ENCODE data around the gene TPK1. TPM values are rescaled to one million over a fixed set of nuclear protein-coding genes. Genes with fewer than 3 reads are reported as not detected.

Gene TPK1
- polyA plus RNA-seq, 1 experiment: 1.2 TPM

DNA sequence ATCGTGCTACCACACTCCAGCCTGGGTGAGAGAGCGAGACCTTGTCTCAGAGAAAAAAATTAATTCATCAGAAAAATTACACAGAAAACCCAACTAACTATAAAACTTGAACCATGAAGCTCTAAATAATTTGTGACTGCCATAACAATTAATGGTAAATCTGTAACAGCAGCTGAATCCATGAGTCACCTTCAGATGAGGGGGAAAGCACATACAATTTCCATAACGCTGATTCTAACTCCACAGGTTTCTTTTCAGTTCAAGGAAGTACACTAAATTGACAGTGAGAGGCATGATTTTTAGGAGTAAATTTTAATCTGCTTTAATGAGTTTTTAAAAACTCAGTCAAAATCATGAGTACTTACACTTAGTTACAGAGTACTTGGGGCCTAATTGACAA lies 312.2 kb downstream of the TPK1 start:
- no peak overlapping the region for H3K4me3 ChIP-seq (ENCODE audit: low read depth, low read length)
- TF ChIP-seq, protein P1, sequence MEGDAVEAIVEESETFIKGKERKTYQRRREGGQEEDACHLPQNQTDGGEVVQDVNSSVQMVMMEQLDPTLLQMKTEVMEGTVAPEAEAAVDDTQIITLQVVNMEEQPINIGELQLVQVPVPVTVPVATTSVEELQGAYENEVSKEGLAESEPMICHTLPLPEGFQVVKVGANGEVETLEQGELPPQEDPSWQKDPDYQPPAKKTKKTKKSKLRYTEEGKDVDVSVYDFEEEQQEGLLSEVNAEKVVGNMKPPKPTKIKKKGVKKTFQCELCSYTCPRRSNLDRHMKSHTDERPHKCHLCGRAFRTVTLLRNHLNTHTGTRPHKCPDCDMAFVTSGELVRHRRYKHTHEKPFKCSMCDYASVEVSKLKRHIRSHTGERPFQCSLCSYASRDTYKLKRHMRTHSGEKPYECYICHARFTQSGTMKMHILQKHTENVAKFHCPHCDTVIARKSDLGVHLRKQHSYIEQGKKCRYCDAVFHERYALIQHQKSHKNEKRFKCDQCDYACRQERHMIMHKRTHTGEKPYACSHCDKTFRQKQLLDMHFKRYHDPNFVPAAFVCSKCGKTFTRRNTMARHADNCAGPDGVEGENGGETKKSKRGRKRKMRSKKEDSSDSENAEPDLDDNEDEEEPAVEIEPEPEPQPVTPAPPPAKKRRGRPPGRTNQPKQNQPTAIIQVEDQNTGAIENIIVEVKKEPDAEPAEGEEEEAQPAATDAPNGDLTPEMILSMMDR (IDR thresholded peaks at IDR 0.05; ENCODE audit: insufficient read depth, low read depth, low read length): no peak
- no peak for DNase-seq (ENCODE audit: low read depth)
- no peaks in the 10 kb centered on the region for H3K36me3 ChIP-seq (ENCODE audit: control insufficient read depth, insufficient read depth, low read length)
- CTCF ChIA-PET: no interaction called here
- H3K27me3 ChIP-seq (ENCODE audit: control insufficient read depth, insufficient read depth, low read length): no peaks in the 10 kb centered on the region
- POLR2A ChIA-PET: no interaction called here

DNA sequence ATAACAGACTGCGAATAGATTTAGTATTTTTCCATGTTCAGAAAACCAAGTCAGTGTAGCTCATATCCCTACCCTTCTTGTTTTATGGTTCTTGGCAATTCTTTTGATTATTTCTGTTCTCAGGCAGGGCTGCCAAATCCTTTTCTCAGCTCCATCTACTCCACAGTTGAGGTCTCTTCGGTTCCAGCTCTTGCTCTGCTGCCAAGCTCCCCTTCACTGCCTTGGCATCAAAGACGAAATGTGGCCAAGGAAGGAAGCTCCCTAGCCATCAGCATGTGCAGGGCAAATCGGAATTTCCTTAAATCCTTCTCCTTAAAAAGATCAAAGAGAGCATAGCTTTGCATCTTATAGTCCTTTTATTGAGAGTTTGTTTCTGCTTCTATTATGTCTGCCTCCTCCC lies 315.9 kb downstream of the TPK1 start:
- POLR2A ChIA-PET: no interaction called here

DNA sequence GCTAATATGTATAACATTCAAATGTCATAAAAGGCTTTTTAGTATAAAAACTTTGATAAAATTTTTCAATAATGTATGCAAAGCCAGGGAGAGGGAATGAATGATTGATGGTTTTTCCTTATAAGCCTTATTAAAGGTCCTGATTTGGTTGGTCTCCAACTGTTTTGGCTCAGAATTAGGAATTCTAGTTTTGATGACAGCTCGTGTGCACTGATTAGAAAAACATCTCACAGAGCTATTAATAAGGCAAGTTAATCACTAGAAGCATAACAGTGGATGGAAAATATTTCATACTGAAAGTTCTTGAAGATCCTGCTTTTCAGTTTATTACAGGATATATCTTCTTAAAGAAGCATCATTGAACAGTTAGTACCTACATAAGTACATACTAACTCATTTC lies 317.5 kb downstream of the TPK1 start:
- CTCF ChIA-PET: no interaction called here
- POLR2A ChIA-PET: no interaction called here
- DNase-seq (ENCODE audit: low read depth): no peak
- no peaks in the 10 kb centered on the region for H3K36me3 ChIP-seq (ENCODE audit: control insufficient read depth, insufficient read depth, low read length)
- no peak overlapping the region for H3K4me3 ChIP-seq (ENCODE audit: low read depth, low read length)
- TF ChIP-seq, protein P1 (IDR thresholded peaks at IDR 0.05; ENCODE audit: insufficient read depth, low read depth, low read length): no peak
- H3K27me3 ChIP-seq (ENCODE audit: control insufficient read depth, insufficient read depth, low read length): no peaks in the 10 kb centered on the region

More for the DNA sequence above, 315.9 kb downstream of the TPK1 start:
- Histone ChIP-seq H3K36me3 (ENCODE audit: control insufficient read depth, insufficient read depth, low read length) (no peaks in the 10 kb centered on the region), H3K4me3 (ENCODE audit: low read depth, low read length) (no peak overlapping the region), H3K27me3 (ENCODE audit: control insufficient read depth, insufficient read depth, low read length) (no peaks in the 10 kb centered on the region)
- DNase-seq (ENCODE audit: low read depth): no peak
- CTCF ChIA-PET: no interaction called here
- TF ChIP-seq, protein P1 (IDR thresholded peaks at IDR 0.05; ENCODE audit: insufficient read depth, low read depth, low read length): no peak

DNA sequence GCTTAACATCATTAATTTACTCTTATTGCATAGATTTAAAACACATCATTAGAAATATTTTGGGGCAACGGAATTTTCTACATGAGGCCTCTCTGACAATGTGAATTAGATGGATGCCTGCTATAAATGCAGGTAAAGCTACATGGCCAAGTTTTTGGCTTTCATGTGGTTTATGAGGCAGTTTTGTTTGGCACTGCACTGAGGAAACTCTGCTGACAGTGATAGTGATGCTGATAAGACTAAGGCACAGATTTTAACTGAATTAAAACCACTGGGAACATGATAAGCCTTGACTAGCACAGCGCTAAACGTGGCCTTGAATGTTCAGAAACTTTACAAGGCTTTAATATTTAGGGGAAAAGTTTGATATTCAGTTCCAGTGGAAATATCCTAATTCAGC lies 318.1 kb downstream of the TPK1 start:
- TF ChIP-seq, protein P1 (IDR thresholded peaks at IDR 0.05; ENCODE audit: insufficient read depth, low read depth, low read length): no peak
- Histone ChIP-seq H3K4me3 (ENCODE audit: low read depth, low read length) (no peak overlapping the region), H3K36me3 (ENCODE audit: control insufficient read depth, insufficient read depth, low read length) (no peaks in the 10 kb centered on the region), H3K27me3 (ENCODE audit: control insufficient read depth, insufficient read depth, low read length) (no peaks in the 10 kb centered on the region)
- POLR2A ChIA-PET: no interaction called here
- CTCF ChIA-PET: no interaction called here
- DNase-seq (ENCODE audit: low read depth): no peak

DNA sequence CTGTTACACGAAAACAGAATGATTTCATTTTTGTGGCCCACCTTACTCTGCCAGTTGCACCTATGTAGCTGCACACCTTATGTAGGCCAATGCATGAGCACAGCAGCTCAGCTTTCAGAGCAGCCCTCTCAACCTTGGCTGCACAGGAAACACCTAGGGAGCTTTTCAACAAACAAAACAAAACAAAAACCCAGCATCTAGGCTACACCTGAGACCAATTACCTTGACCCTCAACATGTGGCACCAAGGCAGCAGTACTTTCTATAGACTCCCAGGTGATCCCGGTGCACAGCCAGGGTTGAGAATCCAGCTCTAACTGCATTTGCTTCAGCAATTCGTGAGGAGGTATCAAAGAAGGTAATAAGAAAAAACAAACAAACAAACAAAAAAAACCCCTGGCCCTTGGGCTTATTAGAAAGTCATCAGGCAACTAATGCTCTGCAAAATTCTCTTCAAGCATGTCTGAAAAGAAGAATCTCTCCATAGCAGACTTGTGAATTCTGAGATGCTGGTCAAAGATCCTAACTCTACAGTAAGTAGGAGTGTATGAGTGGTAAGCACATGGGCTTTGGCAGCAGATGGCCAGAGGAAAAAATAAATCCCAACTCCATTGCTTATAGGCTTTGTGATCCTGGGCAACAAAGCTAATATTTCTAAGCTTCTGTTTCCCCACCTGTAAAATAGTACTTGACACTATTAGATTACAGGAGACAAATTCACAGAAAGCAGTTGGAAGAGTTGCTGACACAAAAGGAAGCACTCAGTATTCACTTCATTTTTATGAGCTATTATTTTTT lies 318.9 kb downstream of the TPK1 start:
- no peak overlapping the region for H3K4me3 ChIP-seq (ENCODE audit: low read depth, low read length)

More for the DNA sequence above, 318.9 kb downstream of the TPK1 start:
- ChIA-PET CTCF (no interaction called here), POLR2A (no interaction called here)
- H3K36me3 ChIP-seq (ENCODE audit: control insufficient read depth, insufficient read depth, low read length): no peaks in the 10 kb centered on the region
- TF ChIP-seq, protein P1 (IDR thresholded peaks at IDR 0.05; ENCODE audit: insufficient read depth, low read depth, low read length): no peak
- H3K27me3 ChIP-seq (ENCODE audit: control insufficient read depth, insufficient read depth, low read length): no peaks in the 10 kb centered on the region
- DNase-seq (ENCODE audit: low read depth): no peak

Measured in BJ (cell line).